ENCODE results near the gene PTPRD.

Gene PTPRD

DNA sequence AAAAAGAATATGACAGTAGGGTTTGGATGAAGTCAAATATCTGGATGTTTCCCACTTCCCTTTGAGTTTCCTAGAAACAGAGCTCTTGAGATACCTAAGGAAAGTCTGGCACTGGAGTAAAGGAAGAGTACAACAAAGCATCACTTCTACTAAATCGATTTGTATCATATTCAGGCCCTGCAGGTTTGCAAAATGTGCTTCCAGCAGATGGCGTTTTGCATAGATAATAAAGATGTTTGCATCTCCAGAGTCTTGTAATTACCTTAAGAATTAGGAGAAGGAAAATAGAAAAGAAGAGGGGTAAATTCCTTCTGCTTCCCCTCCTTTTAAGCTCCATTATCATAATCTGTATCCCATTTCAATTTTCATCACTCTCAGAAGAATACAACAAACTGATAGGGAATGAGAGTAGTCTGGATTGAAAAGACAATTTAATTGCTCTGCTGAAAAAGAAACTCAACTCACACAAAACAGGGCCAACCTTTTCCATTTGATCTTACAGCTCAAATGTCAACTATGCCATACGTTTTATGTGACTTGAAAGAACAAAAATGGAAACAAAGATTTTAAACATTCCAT, 380.4 kb downstream of the PTPRD start:
- in situ Hi-C loops (cut with MboI; ENCODE audit: low sequenced_read_pairs, unreplicated experiment): no loop called here
- no peak for TF ChIP-seq CTCF (IDR thresholded peaks at IDR 0.05; ENCODE audit: borderline replicate concordance, control extremely low read depth, extremely low read depth, insufficient read depth, missing control alignments)
- no peak for DNase-seq (ENCODE audit: low spot score)

GRCh38 chr9:10230512-10230911, 382.3 kb downstream of the PTPRD start:
- in situ Hi-C loops (cut with MboI; ENCODE audit: low sequenced_read_pairs, unreplicated experiment): no loop called here
- DNase-seq (ENCODE audit: low spot score): no peak
- TF ChIP-seq CTCF (IDR thresholded peaks at IDR 0.05; ENCODE audit: borderline replicate concordance, control extremely low read depth, extremely low read depth, insufficient read depth, missing control alignments): no peak

GRCh38 chr9:10228082-10228481, 384.7 kb downstream of the PTPRD start:
- in situ Hi-C loops (cut with MboI; ENCODE audit: low sequenced_read_pairs, unreplicated experiment): no loop called here
- DNase-seq (ENCODE audit: low spot score): no peak
- no peak for TF ChIP-seq CTCF (IDR thresholded peaks at IDR 0.05; ENCODE audit: borderline replicate concordance, control extremely low read depth, extremely low read depth, insufficient read depth, missing control alignments)

- in situ Hi-C loops (cut with MboI; ENCODE audit: low sequenced_read_pairs, unreplicated experiment): no loop called here
- DNase-seq (ENCODE audit: low spot score): no peak
- TF ChIP-seq CTCF (IDR thresholded peaks at IDR 0.05; ENCODE audit: borderline replicate concordance, control extremely low read depth, extremely low read depth, insufficient read depth, missing control alignments): no peak
Measured at GRCh38 chr9:10226996-10227395, 385.8 kb downstream of the PTPRD start.

DNA sequence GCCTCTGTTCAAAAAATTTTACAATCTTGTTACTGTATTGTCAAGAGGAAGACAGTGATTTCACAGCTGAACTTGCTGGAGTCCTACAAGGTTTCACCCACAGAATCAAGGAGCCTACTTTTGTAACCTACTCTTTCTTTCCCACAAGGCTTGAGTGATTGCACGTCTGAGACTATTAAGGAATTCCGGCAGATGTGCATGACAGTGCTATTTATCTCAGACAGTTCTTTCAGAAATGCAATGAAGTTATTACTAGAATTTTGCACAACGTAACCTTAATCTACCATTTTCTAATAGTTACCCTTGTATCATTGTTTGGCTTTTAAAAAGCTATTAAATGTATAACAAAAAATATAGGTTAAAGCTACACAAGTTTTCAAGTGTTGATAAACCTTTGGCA, 400.1 kb downstream of the PTPRD start:
- no peak for DNase-seq (ENCODE audit: low spot score)
- TF ChIP-seq CTCF (IDR thresholded peaks at IDR 0.05; ENCODE audit: borderline replicate concordance, control extremely low read depth, extremely low read depth, insufficient read depth, missing control alignments): no peak
- in situ Hi-C loops (cut with MboI; ENCODE audit: low sequenced_read_pairs, unreplicated experiment): no loop called here

DNA sequence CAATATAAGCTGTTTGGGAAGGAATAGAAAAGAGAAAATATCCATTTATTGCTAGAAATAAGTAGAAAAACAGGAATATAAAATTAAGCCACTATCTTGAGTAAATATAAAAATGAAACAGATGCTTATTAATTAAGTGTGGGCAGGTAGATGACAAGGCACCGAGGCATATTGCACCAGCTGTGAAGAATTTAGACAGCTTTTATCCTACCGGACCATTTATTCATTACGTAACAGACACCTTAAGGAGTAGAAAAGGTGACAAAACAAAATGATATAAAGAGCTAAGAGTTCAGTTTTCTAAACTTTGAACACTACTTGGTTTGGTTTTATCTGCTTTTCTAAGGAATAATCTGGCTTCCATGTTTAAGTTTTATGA, 404.1 kb downstream of the PTPRD start:
- DNase-seq (ENCODE audit: low spot score): no peak
- in situ Hi-C loops (cut with MboI; ENCODE audit: low sequenced_read_pairs, unreplicated experiment): no loop called here
- TF ChIP-seq CTCF (IDR thresholded peaks at IDR 0.05; ENCODE audit: borderline replicate concordance, control extremely low read depth, extremely low read depth, insufficient read depth, missing control alignments): no peak

- in situ Hi-C loops (cut with MboI; ENCODE audit: low sequenced_read_pairs, unreplicated experiment): no loop called here
- TF ChIP-seq CTCF (IDR thresholded peaks at IDR 0.05; ENCODE audit: borderline replicate concordance, control extremely low read depth, extremely low read depth, insufficient read depth, missing control alignments): no peak
- DNase-seq (ENCODE audit: low spot score): no peak
Measured at GRCh38 chr9:10204276-10204675, 408.5 kb downstream of the PTPRD start.

Data from GM13976 (cell line).